HG02571 (cell line): ENCODE results near the gene GAREM1.
A peak's percentile ranks its signal among the peaks of the same experiment; 100 is the strongest.
"Not testable (repeated sequence)": the region's sequence is repeated elsewhere in the genome, so short reads cannot be mapped to it uniquely, and the experiment has no call there.

ENCODE experiments used
- ATAC-seq: cut with Tn5 transposase; IDR thresholded peaks from one replicate; pipeline ENCODE4 v1.9.1; 2021; ENCODE audit warnings: mild to moderate bottlenecking, moderate library complexity; ENCODE audit not compliant: unreplicated experiment

GAREM1 gene

GRCh38 chr18:32470714-32471633 is at the start of gene GAREM1:
Gene GAREM1 (minus strand): TSS chr18:32470882. CDS start chr18:32470428, 454 bp downstream.
- peak; percentile 97 for ATAC-seq

GRCh38 chr18:32511147-32511546 is 40.5 kb upstream of the GAREM1 start:
- no peak for ATAC-seq

GRCh38 chr18:32509111-32509510 is 38.4 kb upstream of the GAREM1 start:
- ATAC-seq, result no peak

GRCh38 chr18:32507093-32507492 is 36.4 kb upstream of the GAREM1 start:
- no peak for ATAC-seq

- no peak for ATAC-seq
Measured at GRCh38 chr18:32502014-32502413, 31.3 kb upstream of the GAREM1 start.

GRCh38 chr18:32501242-32501641 is 30.6 kb upstream of the GAREM1 start:
- not testable (repeated sequence) for ATAC-seq

GRCh38 chr18:32483002-32483401 is 12.3 kb upstream of the GAREM1 start:
- ATAC-seq, result no peak

GRCh38 chr18:32482117-32482516 is 11.4 kb upstream of the GAREM1 start:
- no peak for ATAC-seq

- no peak for ATAC-seq
Measured at GRCh38 chr18:32480581-32480980, 9.9 kb upstream of the GAREM1 start.

GRCh38 chr18:32478807-32479206 is 8.1 kb upstream of the GAREM1 start:
- ATAC-seq, result no peak

- no peak for ATAC-seq
Measured at GRCh38 chr18:32478317-32478716, 7.6 kb upstream of the GAREM1 start.

GRCh38 chr18:32476106-32476505 is 5.4 kb upstream of the GAREM1 start:
- ATAC-seq, result no peak

GRCh38 chr18:32475069-32475468 is 4.4 kb upstream of the GAREM1 start:
- not testable (repeated sequence) for ATAC-seq

GRCh38 chr18:32473325-32473724 is 2.6 kb upstream of the GAREM1 start:
- no peak for ATAC-seq

GRCh38 chr18:32472841-32473240 is 2.2 kb upstream of the GAREM1 start:
- no peak for ATAC-seq

GRCh38 chr18:32470460-32470713 is 295 bp downstream of the GAREM1 start:
- no peak for ATAC-seq

- no peak for ATAC-seq
Measured at GRCh38 chr18:32469691-32470459, 807 bp downstream of the GAREM1 start.

- no peak for ATAC-seq
Measured at GRCh38 chr18:32469190-32469651, 1.5 kb downstream of the GAREM1 start.

GRCh38 chr18:32468147-32468845 is 2.4 kb downstream of the GAREM1 start:
- no peak for ATAC-seq

- no peak for ATAC-seq
Measured at GRCh38 chr18:32461709-32462272, 8.9 kb downstream of the GAREM1 start.

GRCh38 chr18:32460171-32460731 is 10.4 kb downstream of the GAREM1 start:
- no peak for ATAC-seq
